Smooth muscle cell of the brain vasculature (primary cell): Measurements from ENCODE around the gene RNU6-1.

Experiments
- DNase-seq: peaks from one replicate; pipeline ENCODE4 v3.0.0-alpha.2; 2012; ENCODE audit warnings: low read depth, low spot score

The RNU6-1 gene

DNA sequence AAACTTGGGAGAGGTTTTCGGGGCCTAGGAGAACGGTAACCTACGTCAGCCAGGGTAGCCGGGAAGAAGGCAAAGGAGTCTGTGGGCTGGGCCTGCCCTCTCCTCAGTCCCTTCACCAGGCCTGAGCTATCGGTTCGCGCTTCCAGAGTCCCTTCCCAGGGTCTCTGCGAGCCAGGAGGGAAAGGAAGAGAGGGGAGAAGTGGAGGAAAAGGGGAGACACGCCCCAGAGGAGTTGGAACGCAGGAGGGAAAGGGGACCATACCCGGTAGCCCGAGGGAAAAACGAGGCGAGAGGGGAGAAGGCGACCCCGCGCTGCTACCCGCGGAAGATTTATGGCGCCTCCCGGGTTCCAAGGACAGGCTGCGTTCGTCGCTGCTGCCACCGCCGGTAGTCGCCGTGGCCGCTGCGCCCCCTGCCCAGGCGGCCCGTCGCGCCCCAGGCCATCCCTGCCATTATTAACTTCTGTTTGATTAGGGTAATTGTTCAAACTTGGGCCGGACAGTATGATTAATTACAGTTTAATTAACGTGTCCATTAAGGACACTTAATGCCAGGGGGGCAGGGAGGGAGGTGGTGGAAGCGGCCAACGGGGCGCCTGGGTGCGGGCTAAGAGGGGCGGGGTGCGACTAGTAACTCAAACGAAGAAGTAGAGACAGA, 17.9 kb downstream of the RNU6-1 start:
- no peak for DNase-seq

DNA sequence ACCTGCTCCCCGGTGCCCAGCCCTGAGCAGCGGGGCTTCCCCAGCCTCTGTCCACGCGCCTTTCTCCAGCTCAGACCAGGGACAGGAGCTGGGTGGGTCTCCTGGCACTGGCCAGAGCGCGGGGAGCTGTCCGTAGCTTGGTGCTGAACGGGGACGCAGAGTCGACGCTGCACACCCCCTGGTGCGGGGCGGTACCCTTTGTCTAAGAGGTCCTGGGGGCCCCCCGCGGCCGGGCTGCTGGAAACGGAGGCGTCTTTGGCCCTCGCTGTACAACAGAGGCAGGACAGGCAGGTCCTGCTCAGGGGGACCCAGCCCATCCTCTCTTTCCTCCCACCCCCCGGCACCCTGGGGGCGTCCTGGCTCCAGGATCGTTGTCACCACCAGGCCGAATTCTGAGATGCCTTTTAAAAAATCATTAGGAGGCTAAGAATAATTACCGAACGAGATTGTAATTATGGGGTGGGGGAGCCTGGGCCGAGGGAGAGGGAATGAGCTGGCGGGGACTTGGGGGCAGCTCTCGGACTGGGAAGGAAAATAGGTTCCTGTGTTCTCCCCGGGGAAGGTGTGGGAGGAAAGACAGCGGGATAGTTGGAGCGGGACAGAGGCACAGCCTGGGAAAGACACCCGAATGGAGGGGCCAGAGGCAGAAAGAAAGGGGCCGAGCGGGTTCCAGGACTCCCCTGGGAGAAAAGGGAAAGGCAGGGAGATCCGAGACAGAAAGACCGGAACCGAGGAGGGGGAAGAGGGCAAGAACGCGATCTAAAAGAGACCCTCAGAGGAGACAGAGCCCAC, 18.7 kb downstream of the RNU6-1 start:
- no peak for DNase-seq

DNA sequence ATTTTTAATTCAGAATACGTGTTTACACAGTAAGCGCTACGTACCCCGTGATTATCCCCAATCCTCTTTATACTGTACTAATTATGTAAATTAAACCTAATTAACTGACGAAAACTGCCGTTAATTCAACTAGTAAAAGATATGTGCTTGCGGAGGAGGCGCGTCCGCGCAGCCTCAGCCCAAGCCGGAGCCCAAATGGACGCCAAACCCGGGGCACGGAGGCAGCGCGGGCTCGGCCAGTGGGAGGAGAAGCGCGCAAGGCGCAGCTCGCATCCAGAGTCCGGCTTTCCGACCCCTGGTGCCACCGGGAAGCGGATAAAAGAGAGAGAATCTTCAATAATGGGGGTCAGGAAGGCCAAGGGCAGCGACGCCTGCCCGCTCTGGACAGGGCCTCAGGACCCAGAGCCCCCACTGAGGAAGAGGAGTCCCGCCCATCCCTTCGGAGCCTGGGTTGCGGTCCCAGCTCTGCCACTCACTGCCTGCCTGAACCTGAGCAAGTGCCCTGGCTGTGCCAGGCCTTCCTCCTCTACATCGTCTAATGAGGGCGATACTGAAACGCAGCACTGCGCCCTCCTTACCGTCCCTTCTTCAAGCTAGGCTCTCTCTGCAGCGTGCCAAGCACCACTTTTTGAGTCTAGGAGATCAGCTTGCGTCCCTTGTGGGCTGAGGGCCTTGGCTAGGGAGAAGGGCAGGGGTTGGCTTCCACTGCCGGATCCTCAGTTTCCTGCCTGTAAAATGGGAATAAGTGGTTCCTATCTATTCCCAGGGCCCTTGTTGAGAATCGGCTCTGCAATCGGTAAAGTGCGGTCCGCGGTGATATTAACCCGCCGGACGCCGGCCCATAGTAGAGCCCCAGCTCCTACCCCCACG, 19.5 kb downstream of the RNU6-1 start:
- DNase-seq, result no peak

DNA sequence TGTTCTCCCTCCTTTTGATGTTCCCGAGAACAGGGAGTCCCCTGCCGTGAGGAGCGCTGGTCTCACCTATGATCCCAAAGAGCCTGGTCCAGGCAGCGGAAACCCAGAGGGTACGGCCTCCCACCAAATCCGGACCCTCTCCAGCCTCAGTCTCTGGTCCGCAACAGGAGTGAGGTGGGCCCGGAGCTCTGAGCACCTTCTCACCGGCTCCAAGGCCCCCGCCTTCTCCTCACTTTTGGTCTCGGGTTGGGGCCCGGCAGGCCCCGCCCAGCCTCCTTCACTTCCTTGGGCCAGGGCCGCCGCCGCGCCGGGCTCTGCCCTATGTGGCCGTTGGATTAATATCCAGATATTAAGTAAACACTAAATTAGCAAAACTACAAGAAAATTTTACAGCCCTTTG, 20.2 kb downstream of the RNU6-1 start:
- no peak for DNase-seq

DNA sequence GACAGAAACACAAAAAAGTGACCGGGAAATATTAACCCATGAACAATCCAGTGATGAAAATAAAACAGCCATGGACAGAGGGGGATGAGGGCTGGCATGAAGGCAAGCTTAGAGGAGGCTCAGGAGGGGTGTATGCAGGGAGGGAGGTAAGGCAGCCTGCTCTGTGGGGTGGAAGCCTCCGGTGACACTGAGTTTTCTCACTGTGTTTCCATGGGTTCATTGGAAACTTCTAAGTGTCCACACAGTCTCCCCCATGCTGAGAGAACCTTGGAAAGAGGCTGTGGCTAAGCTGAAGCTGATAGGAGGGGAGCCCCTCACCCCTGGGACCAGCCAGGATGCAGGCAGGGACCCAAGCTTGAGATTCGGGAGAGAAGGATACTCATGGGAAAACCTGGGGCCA, 21.4 kb downstream of the RNU6-1 start:
- DNase-seq, result no peak

- no peak for DNase-seq
Observed at GRCh38 chr15:67816668-67817067, 23.2 kb downstream of the RNU6-1 start.

GRCh38 chr15:67815036-67815592, 24.7 kb downstream of the RNU6-1 start:
- DNase-seq, result no peak

DNA sequence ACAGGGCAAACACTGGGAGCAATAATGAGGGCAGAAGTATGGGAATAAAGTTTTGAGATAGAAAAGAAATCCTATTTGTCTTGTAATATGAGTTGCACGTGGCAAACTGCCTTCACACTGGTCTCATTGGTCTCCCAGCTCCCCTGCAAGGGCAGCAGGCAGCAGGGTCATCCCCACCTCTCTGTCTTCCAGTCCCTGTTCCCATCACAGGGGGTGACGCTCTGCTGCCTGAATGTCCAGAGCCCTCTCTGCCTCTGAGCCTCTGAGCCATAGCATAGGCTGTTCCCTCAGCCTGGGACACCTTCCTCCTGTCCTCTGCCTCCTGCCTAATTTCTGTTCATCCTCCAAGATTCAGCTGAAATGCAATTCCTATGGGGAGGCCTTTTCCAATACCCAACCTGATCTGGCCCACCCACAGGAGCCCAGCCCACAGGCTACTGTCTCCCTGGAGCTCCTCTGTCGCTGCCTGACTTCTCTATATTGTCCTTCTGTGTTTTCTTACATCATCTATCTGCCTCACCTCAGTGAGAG, 26.7 kb downstream of the RNU6-1 start:
- DNase-seq, result no peak

DNA sequence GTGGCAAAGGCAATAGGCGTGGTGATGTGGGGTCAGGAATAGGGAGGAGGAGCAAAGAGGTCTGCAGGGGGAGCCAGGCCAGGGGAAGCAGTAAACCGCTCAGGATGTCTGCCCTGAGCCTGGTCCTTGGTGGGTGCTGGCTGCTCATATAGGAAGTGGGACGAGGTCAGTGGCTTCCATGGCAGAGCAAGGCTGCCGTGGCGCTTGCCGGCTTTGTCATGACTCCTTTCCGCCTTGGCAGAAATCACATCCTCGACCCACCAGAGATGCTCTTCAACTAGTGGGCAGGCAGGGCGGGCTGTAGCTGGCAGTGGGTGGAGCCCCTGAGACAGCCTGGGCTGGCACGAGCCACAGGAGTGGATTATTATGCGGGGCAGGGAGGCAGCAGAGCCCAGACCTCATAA, 27.6 kb downstream of the RNU6-1 start:
- no peak for DNase-seq

GRCh38 chr15:67809866-67810265, 30.0 kb downstream of the RNU6-1 start:
- no peak for DNase-seq

GRCh38 chr15:67809441-67809840, 30.4 kb downstream of the RNU6-1 start:
- DNase-seq, result no peak

GRCh38 chr15:67808821-67809220, 31.0 kb downstream of the RNU6-1 start:
- DNase-seq, result no peak

- DNase-seq, result no peak
Observed at GRCh38 chr15:67807836-67808235, 32.0 kb downstream of the RNU6-1 start.

- no peak for DNase-seq
Observed at GRCh38 chr15:67807141-67807540, 32.7 kb downstream of the RNU6-1 start.

- DNase-seq, result no peak
Observed at GRCh38 chr15:67806536-67806935, 33.3 kb downstream of the RNU6-1 start.

DNA sequence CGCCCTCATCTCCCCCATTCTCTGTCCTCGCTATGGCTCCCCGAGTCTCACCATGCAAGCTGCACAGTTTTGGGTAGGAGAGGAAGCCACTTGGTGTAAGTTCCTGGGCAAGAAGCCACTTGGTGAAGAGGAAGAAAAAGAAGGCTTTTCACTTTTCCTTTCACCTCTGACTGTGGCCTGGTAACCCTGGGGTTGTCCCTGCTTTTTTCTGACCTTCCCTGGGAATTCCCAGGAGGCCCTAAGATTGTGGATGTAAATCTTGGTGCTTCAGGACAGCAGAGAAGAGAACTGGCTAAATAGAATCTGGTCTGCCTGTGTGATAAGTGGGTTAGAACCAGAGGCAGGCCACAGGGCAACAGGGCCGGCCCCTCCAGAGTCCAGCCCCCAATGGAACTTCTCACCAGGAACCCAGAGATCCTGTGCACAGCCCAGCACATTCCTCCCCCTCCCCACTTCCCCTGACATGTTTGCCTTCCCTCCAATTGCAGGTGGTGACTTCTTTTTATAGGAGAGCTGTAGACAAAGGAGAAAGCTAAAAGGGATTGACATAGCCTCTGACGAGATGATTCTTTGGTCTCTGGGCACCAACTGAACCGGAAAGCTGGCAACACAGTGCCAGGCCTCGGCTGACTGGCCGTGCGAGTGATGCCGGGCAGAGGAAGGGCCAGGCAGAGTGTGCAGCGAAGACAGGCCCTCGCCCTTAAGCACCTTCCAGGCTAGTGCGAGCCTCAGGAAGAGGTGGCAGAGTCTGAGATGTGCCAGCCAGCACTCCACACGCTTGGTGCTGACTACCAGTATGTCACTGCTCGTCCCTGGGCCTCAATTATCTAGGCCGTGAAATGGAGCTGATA, 34.0 kb downstream of the RNU6-1 start:
- DNase-seq, result no peak

DNA sequence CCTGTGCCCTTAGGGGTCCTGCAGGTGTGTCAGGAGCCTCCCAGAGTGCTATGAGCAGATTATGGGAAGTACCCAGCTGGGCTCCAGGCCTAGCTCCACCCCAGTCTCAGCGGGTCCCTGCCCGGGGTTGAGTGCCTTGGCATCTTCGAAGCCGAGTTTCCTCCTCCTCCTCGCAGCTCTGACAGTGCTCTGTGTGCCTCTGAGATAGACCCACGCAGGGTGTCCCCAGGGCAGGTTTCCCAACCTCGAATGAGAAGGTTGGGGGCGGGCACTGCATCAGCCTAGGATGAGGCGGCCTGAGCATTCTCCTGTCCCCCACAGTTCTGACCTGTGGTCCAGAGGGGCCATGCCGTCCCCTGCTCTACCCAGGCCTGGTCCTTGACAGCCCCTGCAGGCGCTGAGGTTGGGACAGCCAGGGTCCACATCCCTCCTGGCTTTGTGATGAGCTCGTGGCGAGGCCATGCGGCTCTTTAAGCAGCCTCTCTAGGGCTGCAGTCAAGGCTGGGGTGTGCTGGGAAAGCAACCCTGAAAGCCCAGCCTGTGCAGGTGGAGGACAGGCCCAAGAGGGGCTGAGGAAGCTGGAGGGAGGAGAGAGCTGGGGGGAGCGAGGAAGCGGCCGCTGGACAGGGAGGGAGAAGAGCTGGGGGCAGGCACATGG, 34.7 kb downstream of the RNU6-1 start:
- DNase-seq, result no peak

- DNase-seq, result no peak
Observed at GRCh38 chr15:67803996-67804843, 35.6 kb downstream of the RNU6-1 start.

DNA sequence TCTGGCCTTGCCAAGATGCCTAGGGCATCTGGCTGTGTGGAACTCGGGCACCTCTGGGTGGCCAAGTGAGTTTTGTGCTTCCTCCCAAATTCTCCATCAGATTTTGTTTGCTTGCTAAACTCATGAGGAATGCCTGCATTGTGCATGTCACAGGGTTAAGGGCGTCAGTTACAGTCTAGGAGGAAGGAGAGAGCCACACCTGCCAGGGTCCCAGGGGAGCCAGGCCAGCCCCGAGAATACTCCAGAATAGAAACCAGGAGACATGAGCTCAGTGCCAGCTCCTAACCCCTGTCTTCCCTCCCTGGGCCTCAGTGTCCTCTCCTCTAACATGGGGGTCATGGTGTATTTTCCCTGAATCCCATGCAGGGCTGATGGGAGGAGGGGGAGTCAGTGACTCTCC, 36.5 kb downstream of the RNU6-1 start:
- DNase-seq, result no peak
